GM12875 (cell line): ENCODE results near the gene ZNF689.

Experiments
- H3K4me3 ChIP-seq: one replicate; pipeline ENCODE4 v1.5.1; 2011; ENCODE audit warnings: low read depth, low read length, control low read depth
- TF ChIP-seq, protein P1 (sequence below): IDR thresholded peaks from 2 replicates; pipeline ENCODE4 v1.5.1; 2011; ENCODE audit warnings: low read depth, mild to moderate bottlenecking, control low read depth, inconsistent platforms, low read length, moderate library complexity, borderline replicate concordance; ENCODE audit not compliant: insufficient read depth

ZNF689 gene

DNA sequence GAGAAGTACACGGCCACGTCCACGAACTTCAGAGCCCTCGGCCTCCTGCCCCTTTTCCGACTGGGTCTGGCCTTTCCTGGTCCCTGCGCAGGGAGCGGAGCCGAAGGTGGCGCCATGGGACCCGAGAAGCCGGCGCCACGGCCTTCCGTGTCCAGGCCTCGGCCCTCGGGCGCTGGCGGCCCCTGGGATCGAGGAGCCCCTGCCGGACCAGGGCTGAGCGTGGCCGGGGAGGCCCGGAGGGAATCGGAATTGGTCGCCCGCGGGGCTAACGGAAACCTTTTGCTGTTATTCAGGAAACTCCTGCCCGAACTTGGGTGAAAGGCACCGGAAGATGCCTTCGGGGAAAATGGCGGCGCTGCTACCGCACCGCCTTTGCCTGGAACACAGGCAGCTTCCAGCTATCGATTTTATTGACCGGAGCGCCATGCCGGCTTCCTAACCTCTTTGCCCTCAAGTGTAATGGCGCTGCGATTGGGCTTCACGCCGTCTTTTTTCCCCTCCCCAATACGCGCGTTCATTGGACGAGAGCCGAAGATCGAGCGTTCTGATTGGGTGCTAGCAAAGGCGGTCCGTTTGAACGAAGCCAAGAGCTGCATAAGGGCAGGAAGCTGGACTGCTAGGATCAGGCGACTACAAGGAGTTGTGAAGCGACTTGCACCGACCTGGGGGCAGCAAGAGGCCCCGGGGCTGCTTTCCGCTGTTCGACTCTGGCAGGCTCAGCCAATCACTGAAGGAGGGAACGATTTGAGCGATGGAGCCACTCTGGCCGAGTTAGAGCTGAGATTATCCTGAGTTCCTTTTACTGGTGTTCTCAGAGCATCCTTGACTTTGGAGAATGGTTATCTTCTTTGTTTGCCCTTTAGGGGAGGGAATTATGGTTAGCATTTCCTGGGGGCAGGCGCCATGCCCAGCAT is at the start of gene ZNF689:
Gene ZNF689, minus strand, starts transcription at position 464 of the 914 bp plus-strand sequence. Its CDS starts 348 bp downstream, at position 116.
- peak within 1 kb of the TSS; percentile 92 for H3K4me3 ChIP-seq
- TF ChIP-seq, protein P1, sequence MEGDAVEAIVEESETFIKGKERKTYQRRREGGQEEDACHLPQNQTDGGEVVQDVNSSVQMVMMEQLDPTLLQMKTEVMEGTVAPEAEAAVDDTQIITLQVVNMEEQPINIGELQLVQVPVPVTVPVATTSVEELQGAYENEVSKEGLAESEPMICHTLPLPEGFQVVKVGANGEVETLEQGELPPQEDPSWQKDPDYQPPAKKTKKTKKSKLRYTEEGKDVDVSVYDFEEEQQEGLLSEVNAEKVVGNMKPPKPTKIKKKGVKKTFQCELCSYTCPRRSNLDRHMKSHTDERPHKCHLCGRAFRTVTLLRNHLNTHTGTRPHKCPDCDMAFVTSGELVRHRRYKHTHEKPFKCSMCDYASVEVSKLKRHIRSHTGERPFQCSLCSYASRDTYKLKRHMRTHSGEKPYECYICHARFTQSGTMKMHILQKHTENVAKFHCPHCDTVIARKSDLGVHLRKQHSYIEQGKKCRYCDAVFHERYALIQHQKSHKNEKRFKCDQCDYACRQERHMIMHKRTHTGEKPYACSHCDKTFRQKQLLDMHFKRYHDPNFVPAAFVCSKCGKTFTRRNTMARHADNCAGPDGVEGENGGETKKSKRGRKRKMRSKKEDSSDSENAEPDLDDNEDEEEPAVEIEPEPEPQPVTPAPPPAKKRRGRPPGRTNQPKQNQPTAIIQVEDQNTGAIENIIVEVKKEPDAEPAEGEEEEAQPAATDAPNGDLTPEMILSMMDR: no peak

DNA sequence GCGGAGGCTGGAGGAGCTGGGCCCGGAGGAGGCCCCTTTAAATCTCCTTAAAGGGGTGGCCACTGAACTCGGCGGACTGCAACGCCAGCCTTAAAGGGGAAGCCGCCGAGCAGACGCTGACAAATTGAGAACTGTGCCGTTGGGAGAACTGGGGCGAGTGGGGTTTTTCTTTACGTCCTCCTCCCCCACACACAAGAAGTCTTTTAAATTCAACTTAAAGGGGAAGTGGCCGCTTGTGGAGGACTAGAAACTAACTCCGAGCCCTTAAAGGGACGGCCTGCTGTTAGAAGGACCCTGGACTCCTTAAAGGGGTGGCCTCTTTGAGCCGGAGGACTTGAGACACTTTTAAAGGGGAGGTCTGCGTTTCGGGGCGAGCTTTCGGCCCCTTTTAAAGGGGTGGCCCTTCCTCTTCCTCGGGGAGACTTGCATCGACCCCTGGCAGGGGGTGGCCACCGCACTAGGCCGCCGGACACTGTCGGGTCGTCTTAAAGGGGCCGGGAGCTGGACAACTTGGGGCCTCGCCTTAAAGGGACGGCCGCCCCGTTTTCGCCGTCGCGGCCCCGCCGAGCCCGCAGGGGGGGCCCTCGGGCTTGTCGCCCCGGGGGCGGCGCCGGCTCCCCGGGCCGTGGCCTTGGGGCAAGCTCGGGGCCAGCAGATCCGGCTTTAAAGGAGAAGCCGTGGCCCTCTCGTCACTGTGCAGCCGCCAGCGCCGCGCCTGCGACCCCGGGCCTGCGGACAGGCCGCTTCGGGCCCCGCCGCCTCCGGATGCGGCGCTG is 48.7 kb upstream of the ZNF689 start:
- H3K4me3 ChIP-seq: peak overlapping the region; percentile 89
- TF ChIP-seq, protein P1: 0 out of 2 replicates have a peak, but pooled peaks have one; percentile 13

DNA sequence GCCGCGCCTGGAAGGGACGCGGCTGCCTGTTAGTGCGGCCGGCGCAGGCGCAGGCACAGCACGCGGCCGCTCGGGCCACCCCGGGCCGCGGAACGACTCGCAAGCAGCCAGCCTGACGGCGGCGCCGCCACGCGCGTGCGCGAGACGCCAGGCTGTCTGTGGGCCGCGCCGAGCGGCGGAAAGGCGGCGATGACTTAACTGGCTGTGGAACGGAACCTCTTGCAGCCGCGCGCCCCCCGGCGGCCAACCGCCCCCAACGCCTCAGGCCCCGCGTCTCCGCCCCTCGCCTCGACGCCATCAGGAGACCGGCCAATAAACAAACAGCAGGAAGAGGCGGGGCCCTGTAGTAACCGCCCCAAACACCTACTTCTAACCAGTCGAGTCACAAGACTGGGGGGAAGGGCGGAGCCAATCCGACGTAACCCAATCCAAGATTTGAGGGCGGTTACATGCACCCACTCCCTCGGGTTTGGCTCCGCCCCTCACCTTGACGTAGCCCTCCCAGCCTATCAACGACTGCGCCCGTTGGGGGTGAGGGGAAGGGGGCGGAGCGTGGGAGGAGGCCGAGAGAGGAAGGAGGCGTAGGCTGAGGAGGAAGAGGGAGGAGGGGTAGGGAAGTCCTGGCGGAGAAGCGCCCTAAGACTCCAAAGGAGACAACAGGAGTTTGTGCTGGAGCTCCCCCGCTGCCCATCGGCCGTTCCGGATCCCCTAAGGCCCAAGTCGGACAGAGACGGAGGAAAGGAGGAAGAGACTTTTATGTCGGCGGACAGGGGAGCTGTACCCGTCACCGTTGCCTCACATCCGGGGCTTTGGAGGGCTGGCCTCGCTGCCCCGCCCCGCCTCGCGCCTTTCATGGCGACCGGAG is 47.9 kb upstream of the ZNF689 start, which contains the start of gene FBRS:
Gene FBRS, plus strand, starts transcription at position 566 of the 865 bp plus-strand sequence. CDS start 1,088 bp downstream, outside the sequence.
- H3K4me3 ChIP-seq: peak within 1 kb of the TSS; percentile 89
- TF ChIP-seq, protein P1: peak; percentile 83

DNA sequence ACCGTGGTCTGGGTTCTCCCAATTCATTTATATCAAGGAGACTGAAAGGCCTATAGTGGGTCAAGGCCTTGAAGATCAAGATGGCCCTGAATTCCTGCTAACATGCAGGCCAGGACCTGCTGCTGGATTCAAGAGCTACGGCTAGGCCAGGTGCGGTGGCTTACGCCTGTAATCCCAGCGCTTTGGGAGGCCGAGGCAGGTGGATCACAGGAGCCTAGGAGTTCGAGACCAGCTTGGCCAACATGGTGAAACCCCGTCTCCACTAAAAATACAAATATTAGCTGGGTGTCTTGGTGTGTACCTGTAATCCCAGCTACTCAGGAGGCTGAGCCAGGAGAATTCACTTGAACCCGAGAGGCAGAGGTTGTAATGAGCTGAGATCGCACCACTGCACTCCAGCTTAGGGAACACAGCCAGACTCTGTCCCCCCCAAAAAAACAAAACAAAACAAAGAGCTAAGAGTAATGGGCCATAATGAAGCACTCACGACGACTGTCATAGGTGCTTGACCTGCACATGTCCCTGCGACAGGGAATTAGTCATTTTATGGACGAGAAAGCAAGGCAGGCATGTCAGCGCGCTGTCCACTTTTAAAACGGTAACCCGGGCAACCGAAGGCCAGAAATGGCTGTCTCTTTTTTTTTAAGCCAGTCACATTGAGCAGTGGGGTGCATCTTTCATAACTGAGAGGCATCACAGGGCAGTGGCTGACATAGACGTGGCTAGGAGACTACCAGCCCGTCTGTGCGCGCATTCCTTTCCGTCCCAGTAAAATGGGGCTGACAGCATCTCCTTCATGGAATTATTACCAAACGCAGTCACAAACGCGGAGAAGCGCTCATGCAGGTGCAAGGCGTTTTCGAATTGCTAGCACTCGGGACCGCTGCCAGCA is 47.0 kb upstream of the ZNF689 start:
- H3K4me3 ChIP-seq: peak overlapping the region; percentile 2
- TF ChIP-seq, protein P1: no peak

DNA sequence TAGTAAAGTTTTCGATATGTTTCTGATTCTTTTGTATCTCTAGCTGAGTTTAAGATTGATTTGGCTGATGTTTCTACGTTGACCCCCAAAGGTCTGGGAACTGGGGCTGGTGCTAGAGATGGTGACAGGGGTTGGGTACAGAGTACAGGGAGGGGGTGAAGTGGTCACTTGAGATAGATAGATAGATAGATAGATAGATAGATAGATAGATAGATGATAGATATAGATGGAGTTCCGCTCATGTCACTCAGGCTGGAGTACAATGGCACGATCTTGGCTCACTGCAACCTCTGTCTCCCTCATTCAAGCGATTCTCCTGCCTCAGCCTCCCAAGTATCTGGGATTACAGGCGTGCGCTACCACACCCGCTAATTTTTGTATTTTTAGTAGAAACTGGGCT is 46.2 kb upstream of the ZNF689 start:
- H3K4me3 ChIP-seq: no peak overlapping the region
- TF ChIP-seq, protein P1: no peak
